ENCODE results near the gene RSRP1. TPM values are rescaled to one million over a fixed set of nuclear protein-coding genes. Genes with fewer than 3 reads are reported as not detected.

RSRP1 gene
- total and polyA plus RNA-seq, 2 donors from 2014 or later = 118 to 123 TPM

DNA sequence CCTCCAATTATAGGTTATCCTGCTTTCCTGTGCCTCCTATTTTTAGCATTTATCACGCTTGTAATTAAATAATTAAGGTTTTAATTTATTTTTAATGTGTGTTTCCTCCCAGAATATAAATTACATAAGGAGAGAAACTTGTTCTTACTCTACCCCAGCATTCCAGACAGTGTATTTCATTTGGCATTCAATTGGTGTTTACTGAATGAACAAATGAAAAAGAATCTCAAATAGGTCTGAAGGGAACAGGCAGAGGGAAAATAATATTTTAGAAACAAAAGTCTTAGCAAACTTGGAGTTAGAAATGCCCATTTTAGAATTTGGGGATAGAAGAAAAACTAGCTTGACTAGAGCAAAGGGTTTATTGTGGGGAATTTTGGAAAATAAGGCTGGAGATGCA, 9.9 kb upstream of the RSRP1 start:
- no peak for TF ChIP-seq CTCF (IDR thresholded peaks at IDR 0.05; ENCODE audit: borderline replicate concordance, extremely low read depth, insufficient read depth)

DNA sequence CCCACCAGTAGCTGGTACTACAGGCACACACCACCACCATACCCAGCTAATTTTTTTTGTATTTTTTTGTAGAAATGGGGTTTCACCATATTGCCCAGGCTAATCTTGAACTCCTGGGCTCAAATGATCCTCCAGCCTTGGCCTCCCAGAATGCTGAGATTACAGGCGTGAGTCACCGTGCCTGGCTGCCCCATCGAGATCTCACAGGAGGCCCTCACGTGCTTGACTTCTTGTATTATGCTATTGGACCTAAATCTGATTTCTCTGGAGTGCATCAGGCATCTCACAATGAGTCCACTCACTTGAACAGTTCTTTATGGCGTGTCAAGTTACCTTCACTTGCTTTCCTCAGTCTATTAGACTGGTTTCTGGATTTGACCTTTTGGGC, 9.3 kb upstream of the RSRP1 start:
- TF ChIP-seq CTCF (IDR thresholded peaks at IDR 0.05; ENCODE audit: borderline replicate concordance, extremely low read depth, insufficient read depth) = no peak
- intact Hi-C loops (cut with DNase I) = no loop called here

More for the DNA sequence above, 9.9 kb upstream of the RSRP1 start:
- H3K9ac ChIP-seq (ENCODE audit: low read length in 3 of 3) = no peak overlapping the region
- no peaks in the 10 kb centered on the region for H3K4me1 ChIP-seq (ENCODE audit: control insufficient read depth in 2 of 3, insufficient read depth in 2 of 3, low read depth in 1 of 3, low read length in 3 of 3)
- DNase-seq (no peak), FAIRE-seq (no peak)
- no peaks in the 10 kb centered on the region for H3K27me3 ChIP-seq (ENCODE audit: control insufficient read depth, insufficient read depth, low read length)
- no peak overlapping the region for H3K27ac ChIP-seq (ENCODE audit: low read depth in 2 of 2, low read length in 2 of 2)
- intact Hi-C loops (cut with DNase I) = no loop called here
- H3K36me3 ChIP-seq (ENCODE audit: control insufficient read depth in 2 of 3, insufficient read depth in 3 of 3, low read length in 3 of 3) = no peaks in the 10 kb centered on the region
- H3K9me3 ChIP-seq (ENCODE audit: control insufficient read depth in 2 of 3, insufficient read depth in 1 of 3, low read length in 3 of 3) = no peaks in the 10 kb centered on the region
- no peak overlapping the region for H3K4me3 ChIP-seq (ENCODE audit: low read length in 3 of 3)

DNA sequence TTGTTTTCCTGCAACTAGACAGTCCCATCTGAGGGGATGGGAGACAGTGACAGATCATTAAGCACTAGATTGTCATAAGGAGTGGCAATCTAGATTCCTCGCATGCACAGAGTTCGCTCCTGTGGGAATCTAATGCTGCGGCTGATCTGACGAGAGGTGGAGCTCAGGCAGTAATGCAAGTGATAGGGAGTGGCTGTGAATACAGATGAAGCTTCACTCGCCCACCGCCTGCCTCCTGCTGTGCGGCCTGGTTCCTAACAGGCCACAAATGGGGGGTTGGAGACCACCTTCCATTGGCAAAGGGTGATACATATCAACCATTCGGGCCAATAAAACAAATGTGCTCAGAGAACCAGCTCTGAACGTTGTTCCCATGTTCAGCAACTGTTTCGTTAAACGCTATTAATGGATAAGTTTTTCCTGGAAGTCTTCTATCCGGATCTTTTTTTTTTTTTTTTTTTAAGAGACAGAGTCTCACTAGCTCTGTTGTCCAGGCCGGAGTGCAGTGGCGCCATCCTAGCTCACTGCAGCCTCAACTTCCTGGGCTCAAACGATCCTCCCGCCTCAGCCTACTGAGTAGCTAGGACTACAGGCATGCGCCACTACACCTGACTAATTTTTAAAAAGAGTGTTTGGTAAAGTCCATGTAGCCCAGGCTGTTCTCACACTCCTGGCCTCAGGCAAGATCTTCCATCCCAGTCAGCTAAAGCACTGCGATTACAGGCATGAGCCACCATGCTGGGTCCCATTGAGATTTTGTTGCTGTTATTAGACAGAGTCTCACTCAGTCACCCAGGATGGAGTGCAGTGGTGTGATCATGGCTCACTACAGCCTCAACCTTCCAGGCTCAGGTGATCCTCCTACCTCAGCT, 8.7 kb upstream of the RSRP1 start:
- no peak for TF ChIP-seq CTCF (IDR thresholded peaks at IDR 0.05; ENCODE audit: borderline replicate concordance, extremely low read depth, insufficient read depth)
- FAIRE-seq (no peak), DNase-seq (peak in 4 of 5 donors; percentile 60 to 79 (median 72))
- no peaks in the 10 kb centered on the region for H3K36me3 ChIP-seq (ENCODE audit: control insufficient read depth in 2 of 3, insufficient read depth in 3 of 3, low read length in 3 of 3)
- no peak overlapping the region for H3K4me3 ChIP-seq (ENCODE audit: low read length in 3 of 3)
- H3K4me1 ChIP-seq (ENCODE audit: control insufficient read depth in 2 of 3, insufficient read depth in 2 of 3, low read depth in 1 of 3, low read length in 3 of 3) = no peaks in the 10 kb centered on the region
- H3K27me3 ChIP-seq (ENCODE audit: control insufficient read depth, insufficient read depth, low read length) = no peaks in the 10 kb centered on the region
- no peaks in the 10 kb centered on the region for H3K9me3 ChIP-seq (ENCODE audit: control insufficient read depth in 2 of 3, insufficient read depth in 1 of 3, low read length in 3 of 3)
- no peak overlapping the region for H3K9ac ChIP-seq (ENCODE audit: low read length in 3 of 3)
- no peak overlapping the region for H3K27ac ChIP-seq (ENCODE audit: low read depth in 2 of 2, low read length in 2 of 2)
- intact Hi-C loops (cut with DNase I) = no loop called here

More for the DNA sequence above, 9.3 kb upstream of the RSRP1 start:
- Histone ChIP-seq H3K9me3 (ENCODE audit: control insufficient read depth in 2 of 3, insufficient read depth in 1 of 3, low read length in 3 of 3) (no peaks in the 10 kb centered on the region), H3K27me3 (ENCODE audit: control insufficient read depth, insufficient read depth, low read length) (no peaks in the 10 kb centered on the region), H3K4me3 (ENCODE audit: low read length in 3 of 3) (no peak overlapping the region), H3K36me3 (ENCODE audit: control insufficient read depth in 2 of 3, insufficient read depth in 3 of 3, low read length in 3 of 3) (no peaks in the 10 kb centered on the region), H3K9ac (ENCODE audit: low read length in 3 of 3) (no peak overlapping the region), H3K4me1 (ENCODE audit: control insufficient read depth in 2 of 3, insufficient read depth in 2 of 3, low read depth in 1 of 3, low read length in 3 of 3) (no peaks in the 10 kb centered on the region), H3K27ac (ENCODE audit: low read depth in 2 of 2, low read length in 2 of 2) (no peak overlapping the region)
- FAIRE-seq = no peak
- DNase-seq = peak in 1 of 5 donors; percentile 32

Data from kidney (tissue), 14 donors.